Measurements from ENCODE around the gene SLC31A2. TPM values are rescaled to one million over a fixed set of nuclear protein-coding genes. Genes with fewer than 3 reads are reported as not detected.

Gene SLC31A2
- total RNA-seq, result 3.7 and 7.1 TPM in 2 replicates

GRCh38 chr9:113150670-113151611 lies at the start of gene SLC31A2:
SLC31A2 (plus strand) TSS chr9:113151007; CDS start chr9:113151075, 68 bp downstream.

Other genes with a start within 250 kb of the SLC31A2 start
- gene ZNF883, start 138.8 kb upstream of the SLC31A2 start, total RNA-seq, result 0.07 and 0.53 TPM in 2 replicates
- gene ZFP37, start 94.3 kb upstream of the SLC31A2 start, total RNA-seq, result 1.1 and 1.6 TPM in 2 replicates
- 28.2 and 31.8 TPM in 2 replicates for gene FKBP15, start 70.3 kb downstream of the SLC31A2 start, total RNA-seq
- 22.2 and 27.2 TPM in 2 replicates for gene SLC31A1, start 70.5 kb downstream of the SLC31A2 start, total RNA-seq
- 48.3 and 60.5 TPM in 2 replicates for gene CDC26, start 124.6 kb downstream of the SLC31A2 start, total RNA-seq
- 29.9 and 33.3 TPM in 2 replicates for gene PRPF4, start 124.7 kb downstream of the SLC31A2 start, total RNA-seq
- not detected in 2 replicates for gene RNF183, start 152.4 kb downstream of the SLC31A2 start, total RNA-seq
- gene WDR31, start 189.3 kb downstream of the SLC31A2 start, total RNA-seq, result 0.50 and 0.53 TPM in 2 replicates
- gene BSPRY, start 198.5 kb downstream of the SLC31A2 start, total RNA-seq, result not detected in 2 replicates
- 6.0 and 6.2 TPM in 2 replicates for gene HDHD3, start 226.0 kb downstream of the SLC31A2 start, total RNA-seq